Measurements from ENCODE around the gene PRRT1.

Gene PRRT1

GRCh38 chr6:32173051-32173727 is 21.4 kb upstream of the PRRT1 start:
- no peak for DNase-seq

GRCh38 chr6:32171234-32171633 is 19.5 kb upstream of the PRRT1 start:
- DNase-seq = no peak

GRCh38 chr6:32170294-32170693 is 18.6 kb upstream of the PRRT1 start:
- DNase-seq = no peak

- no peak for DNase-seq
Observed at GRCh38 chr6:32168807-32169591, 17.3 kb upstream of the PRRT1 start.

- DNase-seq = no peak
Observed at GRCh38 chr6:32168350-32168749, 16.6 kb upstream of the PRRT1 start.

- no peak for DNase-seq
Observed at GRCh38 chr6:32167761-32168262, 16.1 kb upstream of the PRRT1 start.

- DNase-seq = no peak
Observed at GRCh38 chr6:32167154-32167760, 15.5 kb upstream of the PRRT1 start.

GRCh38 chr6:32166411-32167061 is 14.8 kb upstream of the PRRT1 start:
- no peak for DNase-seq

GRCh38 chr6:32164295-32164694 is 12.6 kb upstream of the PRRT1 start, which contains the start of gene EGFL8:
Gene EGFL8, plus strand, starts transcription at chr6:32164595. Its CDS starts 1,571 bp downstream, at chr6:32166166.
- DNase-seq = no peak

- DNase-seq = no peak
Observed at GRCh38 chr6:32163559-32164258, 12.0 kb upstream of the PRRT1 start.

GRCh38 chr6:32158052-32158451 is 6.3 kb upstream of the PRRT1 start:
- DNase-seq = no peak

- DNase-seq = no peak
Observed at GRCh38 chr6:32156891-32157290, 5.2 kb upstream of the PRRT1 start.

- peak; percentile 18 for DNase-seq
Observed at GRCh38 chr6:32154514-32155161, 2.9 kb upstream of the PRRT1 start.

- peak; percentile 75 for DNase-seq
Observed at GRCh38 chr6:32153564-32154513, 2.1 kb upstream of the PRRT1 start, which contains the start of gene PPT2. Gene PPT2, plus strand, starts transcription at chr6:32154141. Its CDS starts 454 bp downstream, at chr6:32154595.

GRCh38 chr6:32152769-32153563 is 1.2 kb upstream of the PRRT1 start:
- DNase-seq = no peak

GRCh38 chr6:32151181-32151862 is 417 bp downstream of the PRRT1 start:
- no peak for DNase-seq

- DNase-seq = no peak
Observed at GRCh38 chr6:32149932-32150870, 1.5 kb downstream of the PRRT1 start.
